HG03521 (cell line): ENCODE results near the gene PRCD.

Experiments used
- ATAC-seq: cut with Tn5 transposase; IDR thresholded peaks from one replicate; pipeline ENCODE4 v1.9.1; 2021; ENCODE audit warnings: mild to moderate bottlenecking, moderate library complexity; ENCODE audit not compliant: unreplicated experiment

PRCD gene

DNA sequence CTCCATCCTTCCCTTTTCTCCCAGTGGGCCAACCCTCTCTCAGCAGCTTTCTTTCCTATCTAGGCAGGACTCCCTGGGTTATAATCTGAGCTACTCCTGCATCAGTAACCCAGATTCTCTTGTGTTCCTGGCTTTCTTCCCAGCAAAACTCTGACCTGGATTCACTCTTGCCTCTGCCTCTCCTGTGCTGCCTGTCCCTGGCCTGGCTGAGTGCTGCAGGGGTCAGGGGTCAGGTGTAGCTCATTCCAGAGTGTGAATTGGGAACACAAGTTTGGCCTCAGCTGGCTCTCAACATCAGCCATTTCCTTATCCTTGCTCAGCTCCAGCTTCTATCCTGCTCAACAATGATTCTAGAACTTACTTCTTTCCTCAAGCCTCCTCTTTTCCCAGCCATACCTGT, 48.3 kb downstream of the PRCD start:
- no peak for ATAC-seq

- no peak for ATAC-seq
Observed at GRCh38 chr17:76593384-76593826, 53.6 kb downstream of the PRCD start.

- ATAC-seq: no peak
Observed at GRCh38 chr17:76593959-76594358, 54.1 kb downstream of the PRCD start.

- no peak for ATAC-seq
Observed at GRCh38 chr17:76594690-76595089, 54.8 kb downstream of the PRCD start.
